ENCODE data around the gene ADAMTS12. TPM values are rescaled to one million over a fixed set of nuclear protein-coding genes. Genes with fewer than 3 reads are reported as not detected.

The ADAMTS12 gene
- total and polyA plus RNA-seq, 2 of the 8 experiments (the other 6 are each of a cell fraction or from before 2014, with no cell fraction given), result 6.4 to 12.8 TPM

DNA sequence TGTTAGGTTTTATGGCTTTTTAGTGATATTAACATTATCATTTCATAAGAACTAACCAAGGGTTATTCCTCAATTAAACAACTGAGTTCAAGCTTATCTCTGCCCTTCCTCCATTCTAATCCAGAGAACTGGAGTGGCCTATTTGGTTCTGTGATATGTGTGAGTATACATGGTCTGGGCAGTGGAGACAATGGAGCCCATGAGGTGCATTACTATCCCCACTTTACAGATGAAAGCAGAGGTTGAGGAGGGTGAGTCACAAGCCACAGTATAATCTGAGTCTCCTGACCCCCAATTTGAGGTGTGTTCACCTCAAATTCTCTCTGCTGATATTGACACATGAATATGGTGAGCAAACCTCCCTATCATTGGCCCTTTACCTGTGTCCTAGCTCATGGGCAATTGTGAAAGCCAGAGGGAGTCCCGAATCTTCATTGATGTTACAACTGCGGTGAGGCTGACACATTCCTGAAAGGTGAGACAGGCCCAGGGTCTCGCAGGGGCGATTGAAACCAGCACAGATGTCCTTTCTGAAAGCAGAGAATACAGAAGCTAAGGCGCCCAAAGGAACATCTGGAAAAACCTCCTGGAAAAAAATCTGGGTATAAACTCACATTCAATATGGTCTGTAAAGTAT, 233.9 kb downstream of the ADAMTS12 start:
- Histone ChIP-seq H3K9ac (replicated peaks in 1 of 4; ENCODE audit: extremely low read depth in 1 of 4, low read depth in 3 of 4, low read length in 3 of 4) (no peak overlapping the region), H3K4me3 (ENCODE audit: extremely low read depth in 1 of 4, insufficient read depth in 2 of 4, low read depth in 3 of 4, low read length in 4 of 4) (no peak overlapping the region), H2BK12ac (ENCODE audit: low read depth, low read length) (no peak overlapping the region), H3K56ac (replicated peaks; ENCODE audit: insufficient read length, low read depth, low read length) (no peak overlapping the region), H3K79me1 (ENCODE audit: low read depth, low read length) (no peaks in the 10 kb centered on the region), H2BK120ac (replicated peaks; ENCODE audit: low read depth, low read length) (no peak overlapping the region), H4K20me1 (replicated peaks in 1 of 2; ENCODE audit: control insufficient read depth in 1 of 2, insufficient read depth in 2 of 2, low read length in 2 of 2) (no peaks in the 10 kb centered on the region), H3K27me3 (replicated peaks in 1 of 4; ENCODE audit: control insufficient read depth in 3 of 4, extremely low read depth in 1 of 4, insufficient read depth in 3 of 4, low read length in 3 of 4) (no peaks in the 10 kb centered on the region), H2AFZ (ENCODE audit: low read length) (no peak overlapping the region), H3K9me3 (ENCODE audit: insufficient read depth in 2 of 2, low read depth in 1 of 2, low read length in 1 of 2) (no peaks in the 10 kb centered on the region), H3K4me2 (ENCODE audit: insufficient read depth in 1 of 2, low read depth in 2 of 2, low read length in 2 of 2) (no peak overlapping the region), H2BK5ac (ENCODE audit: low read depth, low read length) (no peak overlapping the region), H3K36me3 (ENCODE audit: control insufficient read depth in 2 of 4, insufficient read depth in 4 of 4, low read length in 3 of 4) (no peaks in the 10 kb centered on the region), H2BK15ac (ENCODE audit: low read length) (no peak overlapping the region), H2AK5ac (ENCODE audit: low read depth, low read length) (no peak overlapping the region), H3K4ac (replicated peaks; ENCODE audit: insufficient read length, low read depth, low read length) (no peak overlapping the region), H3K23ac (ENCODE audit: insufficient read length) (no peak overlapping the region), H3K79me2 (ENCODE audit: control insufficient read depth in 1 of 2, insufficient read depth in 2 of 2, low read length in 2 of 2) (no peaks in the 10 kb centered on the region), H4K91ac (replicated peaks; ENCODE audit: insufficient read length, low read length) (no peak overlapping the region), H3K18ac (ENCODE audit: extremely low read depth, low read length) (no peak overlapping the region), H2BK20ac (ENCODE audit: low read length) (no peak overlapping the region), H3K4me1 (replicated peaks in 1 of 4; ENCODE audit: control insufficient read depth in 3 of 4, insufficient read depth in 4 of 4, low read length in 3 of 4) (peaks cover 0 to 4% (median 0%) of the 10 kb centered on the region in 4 experiments; a peak in 2 of 7 replicates), H3K27ac (ENCODE audit: low read depth, low read length) (no peak overlapping the region), H3K23me2 (ENCODE audit: low read depth, low read length) (no peaks in the 10 kb centered on the region; the same call in 1 of the 2 replicates), H4K8ac (ENCODE audit: extremely low read depth, insufficient read depth, low read length) (no peak overlapping the region), H4K5ac (ENCODE audit: insufficient read length, low read depth, low read length) (no peak overlapping the region), H3K14ac (ENCODE audit: insufficient read length) (no peak overlapping the region)
- WGBS, 2 experiments (ENCODE audit: extremely low coverage in 1 of 2, insufficient coverage in 1 of 2, insufficient read length in 1 of 2, insufficient replicate concordance in 2 of 2, low coverage in 1 of 2, low lambda C conversion rate in 2 of 2, missing lambda C conversion rate in 1 of 2), result 63% methylated on average over 5 of the region's 5 CpGs; no CpG with 5 or more reads in 1 of the 2 experiments
- DNase-seq (ENCODE audit: low read depth in 1 of 2, low spot score in 2 of 2), result peak in 1 of 2 experiments; percentile 47
- peak; percentile 65 for FAIRE-seq
- CTCF ChIA-PET (ENCODE audit: partially characterized antibody), result interaction anchor here (0.6 to 1.5 kb wide), 4 partner anchors 9 to 927 kb away, joined by 3 to 4 read pairs (median 4); no protein-coding TSS in a partner anchor
- POLR2A ChIA-PET (ENCODE audit: partially characterized antibody), result no interaction called here
- no peak for TF ChIP-seq SIRT6 (IDR thresholded peaks at IDR 0.05; ENCODE audit: low read length)
- TF ChIP-seq CHD2 (IDR thresholded peaks at IDR 0.05; ENCODE audit: low read length), result no peak
- peak; percentile 17 for TF ChIP-seq NANOG (IDR thresholded peaks at IDR 0.05; ENCODE audit: insufficient read depth, low read depth, low read length, poor library complexity, severe bottlenecking)
- peak; percentile 61; the same call in 1 of the 2 replicates for TF ChIP-seq TEAD4 (IDR thresholded peaks at IDR 0.05; ENCODE audit: low read depth, low read length)
- TF ChIP-seq SIX5 (IDR thresholded peaks at IDR 0.05; ENCODE audit: low read depth, low read length), result no peak
- TF ChIP-seq RBBP5 (IDR thresholded peaks at IDR 0.05; ENCODE audit: borderline replicate concordance, low read depth, low read length), result no peak
- peak; percentile 68; the same call in 1 of the 2 replicates for TF ChIP-seq JUND (IDR thresholded peaks at IDR 0.05; ENCODE audit: low read length)
- TF ChIP-seq RAD21 (IDR thresholded peaks at IDR 0.05 in 1 of 2, conservative IDR thresholded peaks at IDR 0.05 in 1 of 2; ENCODE audit: low read depth in 2 of 2, low read length in 2 of 2), result peak in 1 of 2 experiments; percentile 8; a peak in 2 of 4 replicates
- no peak for TF ChIP-seq SRF (IDR thresholded peaks at IDR 0.05; ENCODE audit: low read depth, low read length)
- TF ChIP-seq, protein P1, sequence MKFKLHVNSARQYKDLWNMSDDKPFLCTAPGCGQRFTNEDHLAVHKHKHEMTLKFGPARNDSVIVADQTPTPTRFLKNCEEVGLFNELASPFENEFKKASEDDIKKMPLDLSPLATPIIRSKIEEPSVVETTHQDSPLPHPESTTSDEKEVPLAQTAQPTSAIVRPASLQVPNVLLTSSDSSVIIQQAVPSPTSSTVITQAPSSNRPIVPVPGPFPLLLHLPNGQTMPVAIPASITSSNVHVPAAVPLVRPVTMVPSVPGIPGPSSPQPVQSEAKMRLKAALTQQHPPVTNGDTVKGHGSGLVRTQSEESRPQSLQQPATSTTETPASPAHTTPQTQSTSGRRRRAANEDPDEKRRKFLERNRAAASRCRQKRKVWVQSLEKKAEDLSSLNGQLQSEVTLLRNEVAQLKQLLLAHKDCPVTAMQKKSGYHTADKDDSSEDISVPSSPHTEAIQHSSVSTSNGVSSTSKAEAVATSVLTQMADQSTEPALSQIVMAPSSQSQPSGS (IDR thresholded peaks at IDR 0.05; ENCODE audit: low read length), result no peak
- TF ChIP-seq ZNF274 (IDR thresholded peaks at IDR 0.05; ENCODE audit: borderline replicate concordance, extremely low read depth, low read length), result no peak

Measured in H1 (cell line).